ENCODE results near the gene KRTCAP2.
"Not testable (repeated sequence)": the region's sequence is repeated elsewhere in the genome, so short reads cannot be mapped to it uniquely, and the experiment has no call there.

KRTCAP2 gene

DNA sequence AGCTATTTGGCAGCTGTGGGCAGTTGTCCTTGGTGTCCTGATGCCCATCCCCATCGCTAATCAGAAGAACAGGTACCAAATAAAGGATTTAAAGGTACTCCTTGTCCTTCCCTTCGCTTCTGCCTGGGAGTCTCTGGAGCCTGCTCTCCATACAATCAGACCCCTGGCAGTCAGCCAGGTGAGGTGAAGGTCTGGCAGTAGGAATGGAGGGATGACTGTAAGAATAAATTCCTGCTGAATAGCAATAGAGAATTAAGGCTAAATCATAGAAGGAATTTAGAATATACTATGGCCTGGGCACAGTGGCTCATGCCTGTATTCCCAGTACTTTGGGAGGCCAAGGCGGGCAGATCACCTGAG is 25.4 kb upstream of the KRTCAP2 start:
- no peak for DNase-seq

DNA sequence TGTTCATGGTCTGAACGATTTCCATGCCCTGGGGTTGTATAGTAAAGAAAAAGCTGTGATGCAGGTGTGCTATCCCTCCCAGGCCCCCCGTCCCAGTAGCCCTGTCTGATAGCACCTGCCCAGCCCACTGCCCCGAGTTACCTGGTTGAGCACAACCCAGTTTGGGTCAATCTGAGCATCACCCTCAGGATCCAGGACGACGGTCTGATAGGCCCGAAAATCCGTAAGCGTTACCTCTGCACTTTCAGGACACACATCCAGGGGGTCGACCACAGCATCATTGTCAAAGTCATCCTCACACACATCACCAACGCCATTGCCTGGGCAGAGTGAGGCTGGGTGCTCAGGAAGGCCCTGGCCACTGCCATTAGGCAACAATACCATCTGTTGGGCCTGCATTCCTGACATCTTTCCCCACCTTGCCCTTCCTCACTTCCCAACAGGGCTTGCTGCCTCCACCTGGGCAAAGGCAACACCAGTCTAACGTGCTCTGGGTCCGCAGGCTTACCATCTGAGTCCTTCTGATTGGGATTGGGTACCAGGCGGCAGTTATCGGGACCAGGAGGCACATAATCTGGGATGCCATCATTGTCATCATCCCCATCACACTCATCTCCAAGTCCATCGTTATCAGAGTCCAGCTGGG is 24.9 kb upstream of the KRTCAP2 start:
- DNase-seq = no peak

DNA sequence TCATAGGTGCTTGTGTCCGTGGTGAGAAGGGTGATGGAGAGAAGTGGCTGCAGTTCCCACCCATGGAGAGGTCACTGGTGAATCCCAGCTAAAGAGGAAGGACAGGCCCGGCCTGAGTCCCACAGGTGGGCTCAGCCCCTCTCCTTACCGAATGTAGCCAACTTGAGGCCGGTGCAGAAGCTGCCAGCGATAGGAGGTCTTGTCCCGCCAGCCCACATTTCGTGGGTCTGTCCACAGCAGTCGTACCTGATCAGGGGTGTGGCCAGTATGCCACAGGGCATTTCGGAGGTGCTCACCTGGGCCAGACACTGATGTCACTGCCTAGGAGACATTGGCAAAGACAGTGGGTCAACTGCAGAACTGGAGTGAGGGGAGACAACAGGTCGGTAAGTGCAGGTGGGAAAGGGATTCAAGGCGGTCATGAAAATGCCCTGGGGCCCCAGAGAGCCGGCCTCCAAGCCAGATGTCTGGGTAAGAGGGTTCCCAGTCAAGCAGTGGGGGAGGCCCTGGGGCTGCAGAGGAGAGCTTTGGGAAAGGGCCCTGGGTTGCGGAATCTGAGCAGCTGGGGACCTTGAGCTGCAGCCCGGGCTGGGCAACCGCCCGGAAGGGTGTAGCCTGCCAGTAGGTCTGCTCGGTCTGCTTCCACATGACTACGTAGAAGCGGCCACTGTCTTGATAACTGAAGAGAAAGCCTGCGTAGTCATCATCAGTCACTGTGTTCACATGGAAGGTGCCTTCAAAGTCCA is 24.0 kb upstream of the KRTCAP2 start:
- no peak for DNase-seq

GRCh38 chr1:155196103-155196892 is 23.2 kb upstream of the KRTCAP2 start:
- no peak for DNase-seq

DNA sequence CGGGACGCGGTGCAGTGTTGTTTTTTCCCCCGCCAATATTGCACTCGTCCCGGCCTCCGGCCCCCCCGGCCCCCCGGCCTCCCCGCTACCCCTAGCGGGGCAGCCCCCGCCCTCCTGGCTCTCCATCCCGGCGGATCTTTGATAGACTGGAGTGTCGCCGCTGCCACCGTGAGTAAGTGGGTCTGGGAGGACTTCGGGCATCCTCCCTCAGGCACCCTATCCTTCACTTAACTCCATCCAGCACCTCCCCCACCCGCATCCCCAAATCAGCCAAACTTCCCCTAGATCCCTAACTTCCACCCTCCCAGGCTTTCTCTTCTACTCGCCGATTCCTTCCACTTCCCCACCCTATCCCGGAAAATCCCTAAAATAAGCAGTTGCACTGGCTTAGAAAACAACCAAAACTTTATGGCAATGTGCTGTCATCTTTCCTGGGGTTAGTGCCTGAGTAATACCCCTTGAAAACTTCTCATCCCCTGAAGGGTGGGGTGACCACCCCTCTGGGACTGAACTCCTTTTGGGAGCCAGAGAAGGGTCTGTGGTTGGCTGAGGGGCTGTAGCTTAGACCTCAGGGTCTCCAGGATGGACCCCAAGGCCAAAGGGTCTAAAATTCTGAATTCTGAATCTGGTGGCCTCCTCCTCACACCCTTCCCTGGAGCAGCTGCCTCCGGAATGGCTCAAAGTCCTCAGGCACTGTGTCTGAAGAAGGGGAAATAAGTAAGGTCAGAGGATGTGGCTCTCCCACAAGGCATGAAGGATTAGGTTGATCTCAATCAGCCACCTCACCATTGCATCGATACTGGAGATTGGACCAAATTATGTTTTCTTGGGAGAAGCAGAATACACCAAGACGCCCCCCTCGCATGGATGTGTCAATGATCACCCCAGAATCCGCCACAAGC is 22.3 kb upstream of the KRTCAP2 start:
- no peak for DNase-seq

DNA sequence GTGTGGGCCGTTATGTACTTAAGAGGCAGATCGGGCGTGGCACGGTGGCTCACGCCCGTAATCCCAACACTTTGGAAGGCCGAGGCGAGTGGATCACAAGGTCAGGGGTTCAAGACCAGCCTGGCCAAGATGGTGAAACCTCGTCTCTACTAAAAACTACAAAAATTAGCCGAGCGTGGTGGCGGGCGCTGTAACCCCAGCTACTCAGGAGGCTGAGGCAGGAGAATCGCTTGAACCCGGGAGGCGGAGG is 20.8 kb upstream of the KRTCAP2 start:
- DNase-seq = not testable (repeated sequence)

DNA sequence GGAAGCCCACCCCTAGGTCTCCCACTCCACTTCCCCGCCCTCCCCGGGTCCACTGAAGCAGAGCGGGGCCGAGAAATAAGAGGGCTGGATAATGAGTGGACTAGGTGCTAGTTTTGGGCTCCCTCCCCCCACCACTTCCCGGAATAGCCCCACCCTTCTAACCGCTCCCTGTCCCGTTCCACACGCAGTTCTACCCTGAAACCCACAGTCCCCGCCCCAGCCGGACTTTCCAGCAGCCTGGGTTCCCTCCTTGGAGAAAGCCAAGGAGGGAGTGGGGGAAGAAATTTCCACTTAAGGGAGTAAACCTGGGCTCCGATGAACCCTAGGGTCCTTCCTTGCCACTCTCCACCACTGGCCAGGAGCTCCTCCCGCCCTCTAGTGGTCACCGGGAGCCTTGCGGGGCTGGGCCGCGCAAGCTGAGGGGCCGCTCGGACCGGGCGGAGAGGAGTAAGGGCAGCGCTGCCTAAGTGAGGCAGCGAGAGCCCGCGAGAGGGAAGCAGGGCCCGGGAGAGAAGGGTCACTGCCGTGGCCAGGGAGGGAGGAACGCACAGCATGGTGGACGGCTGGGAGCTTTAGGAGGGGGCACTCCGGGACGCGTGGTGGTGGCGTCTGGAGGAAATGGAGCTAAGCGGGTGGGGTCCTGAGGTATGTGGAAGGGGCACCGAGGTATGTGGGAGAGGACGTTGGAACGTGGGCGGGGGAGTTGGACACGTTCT is 20.3 kb upstream of the KRTCAP2 start:
- peak; percentile 86 for DNase-seq

DNA sequence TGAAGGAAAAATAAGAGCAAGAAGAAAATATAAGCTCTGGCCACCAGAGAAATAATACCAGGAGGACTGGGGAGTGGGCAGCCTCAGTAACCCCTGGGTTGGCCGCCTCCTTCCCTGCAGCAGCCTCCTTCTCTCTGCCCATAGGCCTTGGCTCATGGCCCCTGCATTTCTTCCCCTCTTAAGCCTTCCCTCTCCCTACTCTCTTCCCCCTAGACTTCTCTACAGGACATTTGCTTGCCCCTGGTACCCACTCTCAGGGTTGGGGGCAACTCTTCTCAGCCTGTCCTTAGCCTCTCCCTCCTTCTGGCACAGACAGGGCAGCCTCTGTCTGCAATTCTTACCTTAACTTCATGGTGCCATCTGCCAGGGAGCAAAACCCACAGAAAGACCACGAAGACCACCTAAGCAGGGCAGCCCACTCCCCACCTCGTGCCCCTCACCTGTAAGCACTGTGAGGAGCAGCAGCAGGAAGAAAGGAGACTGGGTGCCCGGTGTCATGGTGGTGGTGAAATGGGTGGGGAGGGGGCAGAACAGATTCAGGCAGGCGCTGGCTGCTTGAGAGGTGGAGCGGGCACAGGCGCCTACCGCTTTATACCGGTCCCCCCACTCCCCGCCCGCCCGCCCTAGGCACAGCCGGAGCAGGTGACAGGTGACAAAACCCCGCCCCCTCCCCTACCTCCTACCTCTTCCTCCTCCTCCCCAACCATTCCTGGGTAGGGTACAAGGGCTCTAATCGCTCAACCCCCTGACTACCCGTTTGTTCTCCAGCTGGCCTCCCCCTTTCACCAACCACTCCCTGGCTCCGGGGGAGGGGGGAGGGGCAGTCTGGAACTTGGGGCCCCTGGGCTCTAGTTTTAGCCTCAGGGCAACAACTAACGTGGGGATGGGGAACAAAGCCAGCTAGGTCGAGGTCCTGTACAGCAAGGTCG is 19.5 kb upstream of the KRTCAP2 start:
- peak; percentile 81 for DNase-seq

GRCh38 chr1:155191904-155192303 is 18.8 kb upstream of the KRTCAP2 start:
- no peak for DNase-seq

DNA sequence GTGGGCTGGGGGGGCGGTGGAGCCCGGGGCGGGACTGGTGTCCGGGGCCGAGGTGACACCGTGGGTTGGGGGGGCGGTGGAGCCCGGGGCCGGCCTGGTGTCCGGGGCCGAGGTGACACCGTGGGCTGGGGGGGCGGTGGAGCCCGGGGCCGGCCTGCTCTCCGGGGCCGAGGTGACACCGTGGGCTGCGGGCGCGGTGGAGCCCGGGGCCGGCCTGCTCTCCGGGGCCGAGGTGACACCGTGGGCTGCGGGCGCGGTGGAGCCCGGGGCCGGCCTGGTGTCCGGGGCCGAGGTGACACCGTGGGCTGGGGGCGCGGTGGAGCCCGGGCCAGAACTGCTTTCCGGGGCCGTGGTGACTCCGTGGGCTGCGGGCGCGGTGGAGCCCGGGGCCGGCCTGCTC is 16.8 kb upstream of the KRTCAP2 start:
- not testable (repeated sequence) for DNase-seq

DNA sequence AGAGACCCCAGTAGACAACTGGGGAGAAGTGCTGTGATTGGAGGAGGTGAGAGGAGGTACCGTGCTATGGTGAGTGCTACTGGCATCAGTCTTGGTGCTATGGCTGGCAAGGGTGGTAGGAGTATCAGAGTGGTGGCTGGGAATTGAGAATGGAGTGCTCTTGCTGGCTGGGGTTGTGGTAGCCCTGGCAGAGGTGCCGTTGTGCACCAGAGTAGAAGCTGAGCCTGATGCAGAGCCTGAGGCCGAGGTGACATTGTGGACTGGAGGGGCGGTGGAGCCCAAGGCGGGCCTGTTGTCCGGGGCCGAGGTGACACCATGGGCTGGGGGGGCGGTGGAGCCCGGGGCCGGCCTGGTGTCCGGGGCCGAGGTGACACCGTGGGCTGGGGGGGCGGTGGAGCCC is 15.2 kb upstream of the KRTCAP2 start:
- no peak for DNase-seq

DNA sequence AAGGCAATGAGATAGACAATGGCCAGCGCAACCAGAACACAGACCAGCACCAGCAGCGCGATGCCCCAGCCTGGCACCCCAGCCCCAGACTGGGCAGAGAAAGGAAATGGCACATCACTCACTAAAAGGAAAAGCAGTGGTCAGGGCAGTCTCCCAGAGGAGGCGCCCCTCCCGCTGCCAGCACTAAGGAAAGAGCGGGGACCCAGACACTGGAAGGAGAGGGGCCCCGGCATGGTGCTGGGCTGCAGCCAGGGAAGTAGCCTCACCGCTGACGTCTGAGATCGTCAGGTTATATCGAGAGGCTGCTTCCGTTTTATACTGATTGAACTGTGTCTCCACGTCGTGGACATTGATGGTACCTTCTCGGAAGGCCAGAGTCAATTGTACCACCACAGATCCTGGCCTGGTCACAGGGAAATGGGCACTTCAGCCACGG is 14.4 kb upstream of the KRTCAP2 start:
- DNase-seq = no peak

DNA sequence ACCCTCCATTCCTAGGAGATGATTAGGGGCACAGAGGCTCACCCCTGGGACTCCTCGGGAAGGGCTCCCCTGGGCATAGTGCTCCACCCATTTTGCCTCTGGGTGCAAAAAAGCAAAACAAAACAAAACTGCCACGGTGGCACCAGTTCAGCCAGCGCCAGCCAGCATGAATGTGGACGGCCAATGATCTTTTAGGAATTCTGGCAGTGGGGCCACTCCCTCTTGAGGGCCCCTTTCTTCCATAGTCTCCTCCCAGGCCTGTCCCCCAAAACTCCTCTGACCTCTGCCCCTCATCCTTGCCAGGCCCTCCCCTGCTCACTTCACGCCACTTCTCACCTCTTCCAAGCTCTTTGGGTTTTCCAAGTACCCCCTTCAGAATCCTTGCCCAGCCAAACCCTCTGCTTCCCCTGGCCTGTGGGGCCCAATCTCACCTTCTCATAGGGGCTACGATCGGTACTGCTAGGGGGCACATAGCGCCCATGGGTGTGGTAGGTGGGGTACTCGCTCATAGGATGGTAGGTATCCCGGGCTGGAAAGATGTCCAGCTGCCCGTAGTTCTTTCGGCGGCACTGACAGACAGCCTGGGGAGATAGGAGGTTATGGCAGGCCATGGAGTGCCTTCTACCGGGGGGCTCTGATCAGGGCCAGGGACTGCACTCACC is 13.8 kb upstream of the KRTCAP2 start:
- DNase-seq = no peak

DNA sequence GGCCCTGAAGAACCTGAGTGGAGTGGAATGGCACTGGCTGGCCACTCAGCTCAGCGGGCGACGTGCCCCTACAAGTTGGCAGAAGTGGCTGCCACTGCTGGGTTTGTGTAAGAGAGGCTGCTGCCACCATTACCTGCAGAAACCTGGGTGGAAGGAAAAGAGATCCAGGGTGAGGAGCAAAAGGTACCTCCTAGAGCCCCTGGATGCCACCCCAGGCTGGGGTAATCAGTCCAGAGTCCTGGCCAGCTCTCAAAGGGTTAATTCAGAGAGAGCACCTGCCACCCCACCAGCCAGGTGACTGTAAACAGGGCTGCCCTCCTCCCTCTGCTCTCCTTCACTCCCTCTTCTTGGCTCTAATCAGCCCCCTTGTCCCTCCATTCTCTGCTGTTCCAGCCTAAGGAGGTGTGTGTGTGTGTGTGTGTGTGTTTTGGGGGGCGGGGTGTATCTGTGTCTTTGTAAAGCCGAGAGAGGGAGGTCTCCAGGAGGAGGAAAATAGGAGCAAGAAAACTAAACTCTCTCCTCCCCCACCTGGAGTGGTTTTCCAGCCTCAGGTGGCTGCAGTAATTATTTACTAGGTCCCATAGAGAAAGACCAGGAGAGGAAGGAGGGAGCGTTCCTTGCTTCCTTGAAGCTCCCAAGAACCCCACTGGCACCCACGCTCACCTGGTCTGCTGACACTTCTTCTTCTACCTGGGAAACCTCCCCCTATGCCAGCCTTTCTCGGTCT is 13.1 kb upstream of the KRTCAP2 start:
- DNase-seq = peak; percentile 64

- no peak for DNase-seq
These were observed 12.6 kb upstream of the KRTCAP2 start for GRCh38 chr1:155185783-155186066.

DNA sequence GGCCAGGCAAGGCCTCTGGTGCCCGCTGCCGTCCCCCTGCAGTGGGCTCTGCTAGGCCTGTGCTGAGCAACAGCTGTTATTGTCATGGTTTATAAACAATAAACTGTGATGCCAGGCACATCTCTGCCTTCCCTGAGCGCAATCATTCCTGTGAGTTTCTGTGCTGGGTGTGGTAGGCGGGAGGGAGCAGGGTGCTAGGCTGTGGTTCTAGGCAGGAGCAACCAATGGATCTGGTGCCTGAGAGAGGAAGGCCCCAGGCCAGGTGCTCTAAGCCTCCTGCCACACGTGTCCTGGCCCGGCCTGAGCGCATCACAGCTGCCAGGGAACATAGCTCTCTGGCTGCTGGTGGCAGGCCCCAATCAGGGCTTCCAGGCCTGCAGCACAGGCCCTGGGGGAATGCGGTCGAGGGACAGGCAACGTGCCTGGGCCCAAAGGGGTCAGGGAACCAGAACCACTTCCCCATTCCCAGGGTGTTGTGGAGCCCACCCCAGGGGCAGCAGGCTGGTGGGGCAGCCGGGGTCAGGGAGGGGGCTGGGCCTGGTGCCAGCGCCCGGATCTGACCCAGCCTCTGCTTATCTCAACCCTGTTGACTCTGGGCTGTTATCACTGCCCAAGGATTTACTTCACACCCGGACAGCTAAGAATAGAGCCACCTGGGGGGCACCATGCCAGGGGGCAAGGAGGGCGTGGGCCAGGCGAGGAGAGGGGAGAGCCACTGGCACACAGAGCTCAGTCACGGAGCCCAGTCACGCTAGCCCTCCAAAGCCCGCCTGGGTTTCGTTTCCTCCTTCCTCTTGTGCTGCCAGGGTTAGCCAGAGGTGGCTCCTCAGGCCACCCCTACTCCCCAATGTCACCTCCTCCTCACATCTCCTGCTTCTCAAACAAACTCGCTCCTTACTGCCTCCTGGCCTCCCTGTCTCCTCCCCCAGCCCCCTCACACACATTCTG is 12.0 kb upstream of the KRTCAP2 start:
- DNase-seq = no peak

DNA sequence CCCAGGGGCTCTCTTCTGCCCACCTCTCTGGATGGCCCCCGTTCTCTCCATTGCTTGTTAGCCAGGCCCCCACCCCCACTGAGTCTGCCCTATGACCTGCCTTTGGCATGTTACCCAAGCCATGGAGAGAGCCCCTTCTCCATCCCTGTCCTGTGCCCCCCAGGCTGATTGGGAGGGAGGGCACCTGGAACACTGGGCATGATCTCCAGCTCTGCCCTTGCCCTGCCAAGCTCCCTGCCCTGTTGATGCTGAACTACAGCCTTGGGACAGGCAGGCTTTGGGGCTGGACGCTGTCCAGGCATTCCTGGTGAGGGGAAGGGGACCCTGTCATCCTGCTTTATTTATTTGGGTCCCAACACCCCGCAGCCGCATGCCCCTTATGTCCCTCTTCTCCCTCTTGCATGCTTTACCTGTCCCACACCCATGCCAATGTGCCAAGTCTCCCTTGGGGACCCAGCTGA is 11.3 kb upstream of the KRTCAP2 start:
- no peak for DNase-seq

- DNase-seq = no peak
These were observed 10.7 kb upstream of the KRTCAP2 start for GRCh38 chr1:155183775-155184221.

- no peak for DNase-seq
These were observed 9.0 kb upstream of the KRTCAP2 start for GRCh38 chr1:155182052-155182550.
